Right atrium auricular region (tissue), 2 donors: ENCODE data around the gene ZDHHC8. TPM values are rescaled to one million over a fixed set of nuclear protein-coding genes. Genes with fewer than 3 reads are reported as not detected.

Experiments
- DNase-seq: peaks from one replicate; pipeline ENCODE4 v3.0.0-alpha.2; 2019; ENCODE audit warnings: low spot score
- H3K27ac ChIP-seq, 2 donors: fragments of 200-600 bp; sonication (generic); 1 replicate in 1 of 2; 2 replicates in 1 of 2; pipeline ENCODE4 v1.5.1; 2016 to 2019
- H3K27me3 ChIP-seq, 2 donors: fragments of 200-600 bp; sonication (generic); one replicate each; pipeline versions ENCODE4 v1.5.1 to v1.6.0; 2017 to 2019
- H3K36me3 ChIP-seq: fragments of 200-600 bp; sonication (generic); one replicate; pipeline ENCODE4 v1.5.1; 2016
- H3K4me1 ChIP-seq, 2 donors: fragments of 200-600 bp; sonication (generic); one replicate each; pipeline versions ENCODE4 v1.5.1 to v1.6.0; 2017 to 2019
- H3K4me3 ChIP-seq, 2 donors: fragments of 200-600 bp; sonication (generic); 1 replicate in 1 of 2; 2 replicates in 1 of 2; pipeline ENCODE4 v1.5.1; 2017 to 2019; ENCODE audit warnings: mild to moderate bottlenecking in 1 of 2, moderate library complexity in 1 of 2
- H3K9me3 ChIP-seq, 2 donors: fragments of 200-600 bp; sonication (generic); one replicate each; pipeline ENCODE4 v1.5.1; 2019
- total RNA-seq, 2 donors: library from RNA; depleted of rRNA; stranded (reverse); fragments of >200 nt; gene quantifications; one replicate each; pipeline ENCODE4 v1.1.0, GENCODE V29; 2016
- TF ChIP-seq, protein P1 (sequence below), 2 donors: fragments of 200-600 bp; sonication (generic); IDR thresholded peaks; one replicate each; pipeline ENCODE4 v1.5.1; 2019; ENCODE audit warnings: antibody characterized with exemption in 2 of 2

The ZDHHC8 gene
- total RNA-seq, 2 donors from 2014 or later, result 13.5 to 16.6 TPM

DNA sequence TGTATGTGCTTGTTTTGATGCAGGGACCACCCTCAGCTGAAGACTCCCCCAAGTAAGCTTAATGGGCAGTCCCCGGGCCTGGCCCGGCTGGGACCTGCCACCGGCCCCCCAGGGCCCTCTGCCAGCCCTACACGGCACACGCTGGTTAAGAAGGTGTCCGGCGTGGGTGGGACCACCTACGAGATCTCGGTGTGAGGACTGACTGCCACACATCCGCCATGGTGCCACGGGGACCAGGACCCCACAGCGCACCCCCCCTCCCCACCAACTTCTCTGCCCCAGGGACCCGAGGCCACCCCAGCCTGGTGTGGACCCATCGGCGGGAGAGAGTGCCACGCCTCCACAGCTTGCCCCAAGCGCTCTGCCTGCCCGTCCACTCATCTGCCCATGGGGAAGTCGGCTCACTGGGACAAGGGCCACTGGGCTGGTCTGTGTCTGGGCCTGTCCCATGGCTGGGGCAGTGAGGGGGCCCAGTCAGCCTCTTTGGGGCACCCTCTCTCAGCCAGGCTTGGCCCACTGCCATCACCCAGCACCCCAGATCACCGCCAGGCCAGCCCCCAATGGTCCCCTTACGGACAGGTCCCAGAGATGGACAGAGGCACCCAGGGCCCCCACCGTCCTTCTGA lies 13.7 kb downstream of the ZDHHC8 start:
- no peak for DNase-seq
- Histone ChIP-seq H3K27ac (no peak overlapping the region), H3K27me3 (no peaks in the 10 kb centered on the region), H3K4me1 (no peaks in the 10 kb centered on the region), H3K9me3 (no peaks in the 10 kb centered on the region), H3K4me3 (no peak overlapping the region), H3K36me3 (peaks cover 14% of the 10 kb centered on the region)
- TF ChIP-seq, protein P1, sequence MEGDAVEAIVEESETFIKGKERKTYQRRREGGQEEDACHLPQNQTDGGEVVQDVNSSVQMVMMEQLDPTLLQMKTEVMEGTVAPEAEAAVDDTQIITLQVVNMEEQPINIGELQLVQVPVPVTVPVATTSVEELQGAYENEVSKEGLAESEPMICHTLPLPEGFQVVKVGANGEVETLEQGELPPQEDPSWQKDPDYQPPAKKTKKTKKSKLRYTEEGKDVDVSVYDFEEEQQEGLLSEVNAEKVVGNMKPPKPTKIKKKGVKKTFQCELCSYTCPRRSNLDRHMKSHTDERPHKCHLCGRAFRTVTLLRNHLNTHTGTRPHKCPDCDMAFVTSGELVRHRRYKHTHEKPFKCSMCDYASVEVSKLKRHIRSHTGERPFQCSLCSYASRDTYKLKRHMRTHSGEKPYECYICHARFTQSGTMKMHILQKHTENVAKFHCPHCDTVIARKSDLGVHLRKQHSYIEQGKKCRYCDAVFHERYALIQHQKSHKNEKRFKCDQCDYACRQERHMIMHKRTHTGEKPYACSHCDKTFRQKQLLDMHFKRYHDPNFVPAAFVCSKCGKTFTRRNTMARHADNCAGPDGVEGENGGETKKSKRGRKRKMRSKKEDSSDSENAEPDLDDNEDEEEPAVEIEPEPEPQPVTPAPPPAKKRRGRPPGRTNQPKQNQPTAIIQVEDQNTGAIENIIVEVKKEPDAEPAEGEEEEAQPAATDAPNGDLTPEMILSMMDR (IDR thresholded peaks at IDR 0.05), result no peak

DNA sequence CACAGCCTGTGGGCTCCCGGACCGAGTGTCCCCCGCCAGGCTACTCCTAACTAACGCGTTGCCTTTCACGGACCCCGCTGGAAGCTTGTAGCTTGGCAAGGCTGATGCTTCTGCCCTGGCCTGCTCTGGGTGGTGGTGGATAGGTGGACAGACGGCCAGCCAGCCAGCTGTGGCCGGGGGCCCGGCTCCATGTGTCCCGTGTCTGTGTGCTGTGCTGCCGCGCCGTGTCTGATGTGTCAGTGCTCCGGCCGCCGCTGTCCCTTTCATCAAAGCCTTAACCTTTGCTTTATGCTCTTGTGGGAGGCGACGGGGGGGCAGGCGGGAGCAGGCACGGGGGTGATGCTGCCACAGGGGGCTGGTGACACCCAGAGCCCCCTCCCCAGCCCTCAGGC lies 14.2 kb downstream of the ZDHHC8 start:
- Histone ChIP-seq H3K36me3 (peaks cover 14% of the 10 kb centered on the region), H3K9me3 (no peaks in the 10 kb centered on the region)

DNA sequence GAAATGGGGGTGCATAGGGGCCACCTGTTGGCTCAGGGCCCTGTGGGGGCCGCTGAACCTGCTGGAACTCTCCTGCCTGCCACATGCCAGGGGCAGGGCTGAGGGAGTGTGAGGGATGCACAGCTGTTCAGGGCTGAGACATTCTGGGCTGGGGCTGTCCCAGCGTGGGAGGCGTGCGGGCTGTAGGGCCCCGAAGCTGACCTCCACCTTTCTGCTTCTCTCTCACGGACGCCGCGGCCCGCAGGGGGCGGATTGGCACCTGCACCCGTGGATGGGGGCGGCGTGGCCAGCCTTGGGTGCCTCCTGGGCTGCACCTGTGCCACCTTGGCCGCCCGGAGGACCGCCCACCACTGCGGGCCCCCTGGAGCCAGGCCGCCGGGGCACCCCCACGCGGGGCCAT lies 15.2 kb downstream of the ZDHHC8 start:
- no peaks in the 10 kb centered on the region for H3K4me1 ChIP-seq
- no peaks in the 10 kb centered on the region for H3K27me3 ChIP-seq
- TF ChIP-seq, protein P1 (IDR thresholded peaks at IDR 0.05), result no peak
- no peak overlapping the region for H3K27ac ChIP-seq
- peaks cover 14% of the 10 kb centered on the region for H3K36me3 ChIP-seq
- DNase-seq, result no peak
- H3K9me3 ChIP-seq, result no peaks in the 10 kb centered on the region
- no peak overlapping the region for H3K4me3 ChIP-seq

More for the DNA sequence above, 14.2 kb downstream of the ZDHHC8 start:
- TF ChIP-seq, protein P1 (IDR thresholded peaks at IDR 0.05), result no peak
- Histone ChIP-seq H3K4me1 (no peaks in the 10 kb centered on the region), H3K27me3 (no peaks in the 10 kb centered on the region), H3K4me3 (no peak overlapping the region), H3K27ac (no peak overlapping the region)
- no peak for DNase-seq

DNA sequence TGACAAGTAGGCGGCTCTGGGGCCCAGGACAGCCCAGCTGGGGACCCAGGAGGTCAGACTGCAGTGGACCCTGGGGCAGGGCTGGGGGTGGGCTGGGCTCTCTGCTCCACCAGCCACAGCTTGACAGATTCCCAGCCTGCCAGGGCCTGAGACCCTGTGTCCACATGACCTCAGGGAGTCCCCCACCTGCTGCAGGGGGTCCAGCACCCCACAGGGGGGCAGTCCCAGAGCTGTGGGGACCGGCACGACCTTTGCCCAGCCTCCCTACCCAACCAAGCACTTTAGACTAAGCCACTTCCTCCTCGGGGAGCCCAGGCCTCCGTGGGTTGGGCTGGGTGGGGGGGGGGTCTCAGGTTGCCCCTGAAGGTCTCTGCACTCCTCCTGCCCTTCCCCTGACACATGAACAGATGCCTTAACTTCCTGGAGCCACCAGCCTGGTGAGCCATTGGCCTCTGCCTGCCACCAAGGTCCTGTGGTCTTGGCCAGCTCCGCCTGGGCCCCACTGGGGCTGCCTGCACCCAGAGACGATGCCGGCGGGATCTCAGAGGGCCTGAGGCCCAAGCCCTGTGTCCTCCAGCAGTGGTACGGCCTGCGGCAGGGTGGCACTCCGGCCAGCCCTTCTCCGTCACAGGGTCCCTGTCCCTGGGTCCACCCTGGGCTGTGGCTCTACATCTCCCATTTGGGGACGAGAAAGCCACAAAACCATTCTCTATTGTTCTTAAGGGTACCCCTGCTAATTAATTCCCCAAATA lies 15.8 kb downstream of the ZDHHC8 start:
- no peaks in the 10 kb centered on the region for H3K4me1 ChIP-seq

DNA sequence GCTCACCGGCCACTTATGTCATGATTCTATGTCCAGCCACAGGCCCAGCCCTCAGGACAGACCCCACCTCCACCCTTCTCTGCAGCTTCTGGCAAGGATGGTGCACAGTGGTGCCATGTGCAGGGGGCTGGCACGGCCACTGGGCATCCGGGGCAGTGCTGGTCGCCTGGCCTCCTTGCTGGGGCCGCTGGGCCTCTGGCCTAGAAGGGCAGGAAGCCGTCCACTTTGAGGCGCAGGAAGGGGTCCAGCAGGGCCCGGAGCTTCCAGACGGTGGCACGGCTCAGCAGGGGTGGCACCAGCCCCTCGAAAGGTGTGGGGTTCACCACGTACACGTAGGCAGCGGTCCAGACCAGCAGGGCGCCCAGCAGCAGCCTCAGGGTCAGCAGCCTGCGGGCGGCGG lies 16.8 kb downstream of the ZDHHC8 start:
- TF ChIP-seq, protein P1 (IDR thresholded peaks at IDR 0.05), result no peak
- no peaks in the 10 kb centered on the region for H3K4me1 ChIP-seq
- H3K27me3 ChIP-seq, result no peaks in the 10 kb centered on the region
- DNase-seq, result no peak
- H3K9me3 ChIP-seq, result no peaks in the 10 kb centered on the region
- H3K27ac ChIP-seq, result no peak overlapping the region
- peaks cover 10% of the 10 kb centered on the region for H3K36me3 ChIP-seq
- no peak overlapping the region for H3K4me3 ChIP-seq

More for the DNA sequence above, 15.8 kb downstream of the ZDHHC8 start:
- DNase-seq, result no peak
- no peak overlapping the region for H3K27ac ChIP-seq
- H3K27me3 ChIP-seq, result no peaks in the 10 kb centered on the region
- H3K9me3 ChIP-seq, result no peaks in the 10 kb centered on the region
- H3K36me3 ChIP-seq, result peaks cover 14% of the 10 kb centered on the region
- no peak overlapping the region for H3K4me3 ChIP-seq
- TF ChIP-seq, protein P1 (IDR thresholded peaks at IDR 0.05), result no peak
